ENCODE data around the gene C18orf63. TPM values are rescaled to one million over a fixed set of nuclear protein-coding genes. Genes with fewer than 3 reads are reported as not detected.
"Not testable (repeated sequence)": the region's sequence is repeated elsewhere in the genome, so short reads cannot be mapped to it uniquely, and the experiment has no call there.

The C18orf63 gene
- polyA plus RNA-seq, 5 donors = 0.04 TPM; not detected in 4

GRCh38 chr18:74326791-74327190 lies 11.2 kb downstream of the C18orf63 start:
- not testable (repeated sequence) for DNase-seq

- no peak for DNase-seq
These were observed 12.6 kb downstream of the C18orf63 start for GRCh38 chr18:74328206-74328605.

- DNase-seq = no peak
These were observed 14.1 kb downstream of the C18orf63 start for GRCh38 chr18:74329688-74330205.

- DNase-seq = no peak
These were observed 15.8 kb downstream of the C18orf63 start for GRCh38 chr18:74331404-74331803.

- DNase-seq = no peak
These were observed 17.5 kb downstream of the C18orf63 start for GRCh38 chr18:74333091-74333490.

- no peak for DNase-seq
These were observed 18.7 kb downstream of the C18orf63 start for GRCh38 chr18:74334242-74334893.

- DNase-seq = no peak
These were observed 21.0 kb downstream of the C18orf63 start for GRCh38 chr18:74336656-74337055.

- DNase-seq = no peak
These were observed 21.7 kb downstream of the C18orf63 start for GRCh38 chr18:74337155-74337911.

GRCh38 chr18:74337912-74338309 lies 22.3 kb downstream of the C18orf63 start:
- no peak for DNase-seq

- peak in 1 of 2 donors; percentile 55 for DNase-seq
These were observed 26.9 kb downstream of the C18orf63 start for GRCh38 chr18:74342416-74343043.

GRCh38 chr18:74346206-74346605 lies 30.6 kb downstream of the C18orf63 start:
- DNase-seq = no peak

- no peak for DNase-seq
These were observed 32.9 kb downstream of the C18orf63 start for GRCh38 chr18:74348581-74348980.

- no peak for DNase-seq
These were observed 35.7 kb downstream of the C18orf63 start for GRCh38 chr18:74351354-74351753.

GRCh38 chr18:74353169-74353775 lies 37.6 kb downstream of the C18orf63 start:
- DNase-seq = peak in 1 of 2 donors; percentile 66

- no peak for DNase-seq
These were observed 41.3 kb downstream of the C18orf63 start for GRCh38 chr18:74356959-74357358.

GRCh38 chr18:74360852-74361655 lies 45.4 kb downstream of the C18orf63 start:
- no peak for DNase-seq

GRCh38 chr18:74367905-74368304 lies 52.3 kb downstream of the C18orf63 start:
- DNase-seq = no peak

- no peak for DNase-seq
These were observed 53.5 kb downstream of the C18orf63 start for GRCh38 chr18:74368901-74369705.

GRCh38 chr18:74370115-74370514 lies 54.5 kb downstream of the C18orf63 start:
- DNase-seq = no peak

GRCh38 chr18:74373428-74373827 lies 57.8 kb downstream of the C18orf63 start:
- no peak for DNase-seq
